Immature natural killer cell (primary cell): Measurements from ENCODE around the gene UGT1A4. TPM values are rescaled to one million over a fixed set of nuclear protein-coding genes. Genes with fewer than 3 reads are reported as not detected.

Source experiments
- DNase-seq, 3 donors: peaks; one replicate each; pipeline ENCODE4 v3.0.0; 2022; ENCODE audit warnings: mixed read lengths in 1 of 3
- H3K27ac Mint-ChIP-seq, 6 donors: one replicate each; pipeline ENCODE4 v1.8.0; 2020; ENCODE audit warnings: mixed read lengths in 6 of 6, mild to moderate bottlenecking in 5 of 6, inconsistent platforms in 4 of 6, moderate library complexity in 3 of 6
- H3K27me3 Mint-ChIP-seq, 3 donors: one replicate each; pipeline ENCODE4 v1.8.0; 2020 to 2021; ENCODE audit warnings: low read depth in 3 of 3, mild to moderate bottlenecking in 3 of 3, mixed read lengths in 3 of 3, moderate library complexity in 3 of 3, inconsistent platforms in 1 of 3
- H3K36me3 Mint-ChIP-seq, 3 donors: one replicate each; pipeline ENCODE4 v1.8.0; 2020; ENCODE audit warnings: mixed read lengths in 3 of 3, inconsistent platforms in 2 of 3, mild to moderate bottlenecking in 2 of 3
- H3K4me1 Mint-ChIP-seq, 2 donors: one replicate each; pipeline ENCODE4 v1.8.0; 2020; ENCODE audit warnings: inconsistent platforms in 2 of 2, mild to moderate bottlenecking in 2 of 2, mixed read lengths in 2 of 2, moderate library complexity in 1 of 2
- H3K4me3 Mint-ChIP-seq, 5 donors: one replicate each; pipeline ENCODE4 v1.8.0; 2020; ENCODE audit warnings: mild to moderate bottlenecking in 5 of 5, mixed read lengths in 5 of 5, inconsistent platforms in 3 of 5, moderate library complexity in 3 of 5
- H3K9me3 Mint-ChIP-seq, 6 donors: one replicate each; pipeline ENCODE4 v1.8.0; 2020; ENCODE audit warnings: mild to moderate bottlenecking in 6 of 6, mixed read lengths in 6 of 6, inconsistent platforms in 4 of 6, moderate library complexity in 3 of 6
- polyA plus RNA-seq, 3 donors: library from polyadenylated mRNA; unstranded; fragments of 300-500 nt; fragmentation: Illumina TruSeq; gene quantifications; one replicate each; pipeline ENCODE4 v1.2.3, GENCODE V29; 2021

UGT1A4 gene
- polyA plus RNA-seq, 3 donors from 2014 or later = not detected

DNA sequence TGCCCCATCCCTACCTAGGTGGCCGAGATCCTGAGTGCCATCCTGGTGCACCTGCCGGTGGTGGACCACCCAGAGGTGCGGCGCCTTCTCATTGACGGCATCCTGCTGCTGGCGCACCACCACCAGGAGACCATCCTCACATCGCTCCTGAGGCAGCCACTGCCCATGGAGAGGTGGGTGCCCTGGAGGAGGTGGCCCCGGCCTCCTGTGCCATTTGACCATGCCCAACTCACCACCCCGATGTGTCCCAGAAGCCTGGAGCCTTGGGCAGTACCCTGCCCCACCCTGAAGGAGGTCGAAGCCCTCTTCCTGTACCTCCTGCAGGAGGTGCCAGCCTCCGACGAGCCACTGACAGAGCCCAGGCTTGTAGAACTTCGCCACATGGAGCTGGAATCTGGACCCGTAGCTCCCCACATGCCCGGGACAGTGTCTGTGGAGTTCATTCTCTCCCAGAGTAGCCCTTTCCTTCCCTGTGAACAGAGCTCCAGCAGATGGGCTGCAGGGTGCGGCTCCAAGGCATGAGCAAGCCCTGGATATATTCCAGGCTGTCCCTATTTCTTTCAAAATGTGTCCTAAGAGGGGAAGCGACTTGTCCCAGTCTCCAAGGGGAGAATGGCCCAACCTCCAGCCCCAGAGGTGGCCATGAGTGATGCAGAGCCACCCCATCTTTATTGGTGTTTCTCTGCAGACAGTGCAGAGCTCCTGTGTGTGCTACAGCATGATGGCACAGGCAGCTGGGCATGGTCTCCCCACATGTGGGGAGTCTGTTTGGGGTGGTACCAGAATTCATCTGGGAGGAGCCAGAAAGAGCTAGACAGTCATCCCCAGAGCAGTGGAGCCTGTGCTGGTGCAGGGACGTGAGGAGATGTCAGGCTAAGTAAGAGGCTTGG is 101.6 kb downstream of the UGT1A4 start:
- Mint-ChIP-seq H3K27me3 (peaks cover 0 to 6% (median 1%) of the 10 kb centered on the region in 3 donors), H3K4me1 (no peaks in the 10 kb centered on the region), H3K27ac (no peak overlapping the region), H3K36me3 (no peaks in the 10 kb centered on the region), H3K9me3 (no peaks in the 10 kb centered on the region), H3K4me3 (no peak overlapping the region)
- DNase-seq = no peak

DNA sequence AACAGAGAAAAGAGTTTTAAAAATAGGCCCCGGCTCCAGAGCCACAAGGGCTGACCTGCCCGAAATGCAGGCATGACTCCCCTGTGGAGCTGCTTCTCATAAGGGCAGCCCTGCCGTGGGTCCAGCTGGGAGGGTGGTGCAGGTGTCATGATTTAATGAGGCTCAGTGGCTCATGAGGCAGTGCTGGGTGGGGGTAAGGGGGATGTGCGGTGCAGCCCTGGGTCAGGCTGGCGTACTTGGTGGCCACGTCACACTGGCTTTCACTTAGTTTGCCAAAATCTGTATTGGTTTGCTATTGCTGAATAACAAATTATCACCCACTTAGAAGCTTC is 102.2 kb downstream of the UGT1A4 start:
- Mint-ChIP-seq H3K4me1 (no peaks in the 10 kb centered on the region), H3K4me3 (no peak overlapping the region), H3K9me3 (no peaks in the 10 kb centered on the region), H3K27me3 (peaks cover 0 to 6% (median 1%) of the 10 kb centered on the region in 3 donors), H3K36me3 (no peaks in the 10 kb centered on the region), H3K27ac (no peak overlapping the region)
- DNase-seq = no peak

DNA sequence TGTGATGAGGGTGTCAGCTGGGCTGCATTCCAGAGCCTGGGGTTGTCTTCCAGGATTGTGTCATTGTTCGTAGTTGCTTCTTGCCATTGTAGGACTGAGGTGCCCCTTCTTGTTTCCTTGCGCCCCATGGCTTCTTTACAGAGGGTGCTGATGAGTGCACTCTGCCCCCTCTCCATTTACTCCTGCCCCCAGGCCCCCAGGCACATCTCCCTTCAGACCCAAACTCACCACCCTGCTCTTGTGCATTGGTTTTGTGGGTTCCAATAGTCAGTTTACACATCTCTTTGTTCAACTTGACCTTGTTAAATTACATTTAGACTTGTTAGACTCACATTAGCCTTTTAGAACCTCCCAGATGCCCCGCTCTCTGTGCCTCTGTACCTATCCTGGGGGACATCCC is 102.7 kb downstream of the UGT1A4 start:
- DNase-seq = no peak
- Mint-ChIP-seq H3K9me3 (no peaks in the 10 kb centered on the region), H3K27ac (no peak overlapping the region), H3K4me3 (no peak overlapping the region), H3K36me3 (no peaks in the 10 kb centered on the region), H3K27me3 (peaks cover 0 to 5% (median 1%) of the 10 kb centered on the region in 3 donors), H3K4me1 (no peaks in the 10 kb centered on the region)

DNA sequence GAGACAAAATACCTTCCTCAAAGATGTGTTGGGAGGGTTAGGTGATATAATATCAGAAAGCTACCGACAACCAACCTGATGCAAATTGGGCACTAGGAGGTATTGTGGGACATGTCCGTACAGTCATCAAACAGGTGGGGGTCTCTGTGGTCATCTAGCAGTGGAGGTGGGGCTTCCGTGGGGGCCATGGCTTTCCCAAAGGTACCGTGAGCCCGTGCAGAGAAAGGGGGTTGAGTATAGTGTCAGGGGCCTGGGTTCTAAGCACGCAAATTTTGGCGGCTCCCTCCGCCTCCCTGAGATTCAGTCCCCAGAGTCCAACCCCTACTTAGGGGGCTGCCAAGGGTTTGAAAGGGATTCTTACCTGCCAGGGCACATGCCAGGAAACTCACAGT is 103.2 kb downstream of the UGT1A4 start:
- H3K27ac Mint-ChIP-seq = no peak overlapping the region
- H3K27me3 Mint-ChIP-seq = peaks cover 0 to 3% (median 1%) of the 10 kb centered on the region in 3 donors
- H3K4me1 Mint-ChIP-seq = no peaks in the 10 kb centered on the region
- H3K36me3 Mint-ChIP-seq = no peaks in the 10 kb centered on the region
- H3K9me3 Mint-ChIP-seq = no peaks in the 10 kb centered on the region
- DNase-seq = no peak
- no peak overlapping the region for H3K4me3 Mint-ChIP-seq

DNA sequence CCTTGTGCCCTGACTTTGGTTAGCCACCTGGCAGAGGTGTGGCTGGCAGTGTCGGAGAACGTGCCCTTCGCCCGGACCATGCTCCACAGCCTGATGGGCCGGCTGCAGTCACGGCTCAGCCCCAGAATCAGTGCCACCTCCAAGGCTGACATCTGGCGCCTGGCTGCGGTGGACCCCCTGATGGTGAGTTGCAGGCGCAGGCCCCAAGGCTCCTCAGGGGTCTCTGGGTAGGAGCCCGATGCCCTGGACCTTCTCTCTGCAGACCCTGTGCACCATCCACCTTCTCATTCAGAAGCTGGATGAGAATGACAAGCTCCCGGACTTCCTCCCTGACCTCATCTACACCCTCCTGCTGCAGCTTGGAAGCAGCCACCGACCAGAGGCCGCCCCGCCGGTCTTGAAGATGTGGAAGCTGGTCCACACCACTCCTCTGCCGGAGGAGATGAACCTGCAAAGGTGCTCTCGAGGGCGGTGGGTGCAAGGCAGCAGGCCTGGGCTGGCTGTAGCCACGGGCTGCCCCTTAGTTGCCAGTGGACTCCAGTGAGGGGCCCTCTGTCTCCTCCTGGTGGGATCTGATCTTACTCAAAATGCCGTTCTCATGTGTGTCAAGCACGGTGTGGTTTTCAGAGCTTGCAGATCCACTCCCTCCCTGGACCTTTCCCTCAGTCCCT is 103.7 kb downstream of the UGT1A4 start:
- Mint-ChIP-seq H3K27me3 (peaks cover 0 to 3% (median 1%) of the 10 kb centered on the region in 3 donors), H3K4me1 (no peaks in the 10 kb centered on the region), H3K27ac (no peak overlapping the region), H3K36me3 (no peaks in the 10 kb centered on the region), H3K9me3 (no peaks in the 10 kb centered on the region), H3K4me3 (no peak overlapping the region)
- DNase-seq = no peak

Other genes starting within 250 kb of the UGT1A4 start
- 1 to 10 TPM; 3.4 to 8.6 (median 5.1) TPM for gene USP40, start 152.0 kb upstream of the UGT1A4 start, polyA plus RNA-seq
- gene UGT1A8, start 101.1 kb upstream of the UGT1A4 start, polyA plus RNA-seq = not detected
- gene UGT1A10, start 82.3 kb upstream of the UGT1A4 start, polyA plus RNA-seq = not detected
- gene UGT1A9, start 46.8 kb upstream of the UGT1A4 start, polyA plus RNA-seq = not detected
- not detected for gene UGT1A7, start 36.8 kb upstream of the UGT1A4 start, polyA plus RNA-seq
- gene UGT1A6, start 25.8 kb upstream of the UGT1A4 start, polyA plus RNA-seq = not detected
- not detected for gene UGT1A5, start 5.8 kb upstream of the UGT1A4 start, polyA plus RNA-seq
- not detected for gene UGT1A3, start 10.3 kb downstream of the UGT1A4 start, polyA plus RNA-seq
- gene UGT1A1, start 41.5 kb downstream of the UGT1A4 start, polyA plus RNA-seq = not detected
- gene MROH2A, start 59.6 kb downstream of the UGT1A4 start, polyA plus RNA-seq = not detected
- gene HJURP, start 135.8 kb downstream of the UGT1A4 start, polyA plus RNA-seq = 1 to 10 TPM in 1 of 3 donors, under 1 TPM in 2; 0.47 to 1.2 (median 0.69) TPM
- under 1 TPM; 0.06 to 0.52 (median 0.42) TPM for gene TRPM8, start 198.6 kb downstream of the UGT1A4 start, polyA plus RNA-seq